HG02623 (cell line): Measurements from ENCODE around the gene CDK5R1.

Experiments used
- ATAC-seq: cut with Tn5 transposase; IDR thresholded peaks from one replicate; pipeline ENCODE4 v1.9.1; 2021; ENCODE audit warnings: moderate library complexity; ENCODE audit not compliant: unreplicated experiment

The CDK5R1 gene

GRCh38 chr17:32470405-32471167 lies 16.2 kb upstream of the CDK5R1 start:
- no peak for ATAC-seq

- no peak for ATAC-seq
These were observed 15.1 kb upstream of the CDK5R1 start for GRCh38 chr17:32471652-32472051.

- no peak for ATAC-seq
These were observed 11.5 kb upstream of the CDK5R1 start for GRCh38 chr17:32475258-32475657.

DNA sequence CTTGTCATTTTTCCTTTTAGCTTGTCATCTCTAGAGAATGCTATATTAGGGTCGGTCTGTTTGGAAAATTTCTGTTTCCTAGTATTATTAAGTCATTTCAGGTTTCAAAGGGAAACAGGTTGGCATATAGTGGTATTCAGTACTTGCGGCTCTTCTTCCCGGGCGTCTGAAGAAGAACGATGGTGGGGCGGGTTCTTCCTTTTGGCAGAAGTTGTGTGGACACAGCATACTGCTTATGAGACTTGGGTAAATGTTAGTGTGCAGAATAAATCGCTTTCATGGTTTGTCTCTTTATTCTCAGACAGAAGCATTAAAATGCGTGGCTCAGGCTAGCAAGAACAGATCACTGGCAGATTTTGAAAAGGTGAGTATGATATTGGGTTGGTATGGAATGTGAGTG lies 9.6 kb upstream of the CDK5R1 start:
- ATAC-seq: no peak

DNA sequence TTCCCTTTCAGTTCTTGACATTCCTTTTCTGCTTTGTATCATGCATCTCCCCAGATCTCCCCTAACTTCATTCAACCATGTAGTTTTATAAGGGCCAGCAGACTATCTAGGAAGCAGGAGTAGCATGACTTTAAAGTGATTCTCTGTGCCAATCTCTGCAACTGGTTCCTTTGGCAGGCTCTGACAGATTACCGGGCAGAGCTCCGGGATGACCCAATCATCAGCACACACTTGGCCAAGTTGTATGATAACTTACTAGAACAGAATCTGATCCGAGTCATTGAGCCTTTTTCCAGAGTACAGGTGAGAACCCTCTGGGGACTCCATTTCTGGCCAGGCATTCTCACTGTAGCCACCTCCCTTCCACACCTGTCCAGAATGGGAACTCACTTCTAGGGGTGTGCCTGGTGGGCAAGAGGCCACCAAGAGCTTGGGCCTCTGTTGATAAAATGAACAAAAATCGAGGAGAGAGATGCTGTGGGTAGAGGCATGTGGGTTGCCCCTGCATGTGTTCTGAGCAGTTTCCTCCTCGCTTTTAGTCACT lies 7.6 kb upstream of the CDK5R1 start:
- ATAC-seq: no peak

DNA sequence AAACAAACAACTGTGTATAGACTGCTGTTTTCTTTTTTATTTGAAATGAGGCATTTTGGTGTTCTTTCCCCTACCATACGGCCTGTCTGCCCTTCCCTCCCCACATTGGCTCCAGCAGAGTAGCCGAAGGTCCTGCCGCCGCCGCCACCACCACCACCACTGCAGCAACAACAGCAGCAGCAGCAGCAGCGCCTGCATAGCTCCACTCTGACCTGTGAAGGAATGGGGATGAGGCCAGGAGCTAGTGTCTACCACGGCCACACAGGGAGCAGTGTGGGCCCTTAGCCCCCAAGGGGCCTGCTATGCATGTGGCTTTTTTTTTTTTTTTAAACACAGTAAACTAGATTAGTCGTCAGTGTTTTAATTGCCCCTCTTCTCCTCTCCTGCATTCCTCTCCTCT lies 5.6 kb upstream of the CDK5R1 start:
- no peak for ATAC-seq

- ATAC-seq: no peak
These were observed 4.0 kb upstream of the CDK5R1 start for GRCh38 chr17:32482568-32483320.

DNA sequence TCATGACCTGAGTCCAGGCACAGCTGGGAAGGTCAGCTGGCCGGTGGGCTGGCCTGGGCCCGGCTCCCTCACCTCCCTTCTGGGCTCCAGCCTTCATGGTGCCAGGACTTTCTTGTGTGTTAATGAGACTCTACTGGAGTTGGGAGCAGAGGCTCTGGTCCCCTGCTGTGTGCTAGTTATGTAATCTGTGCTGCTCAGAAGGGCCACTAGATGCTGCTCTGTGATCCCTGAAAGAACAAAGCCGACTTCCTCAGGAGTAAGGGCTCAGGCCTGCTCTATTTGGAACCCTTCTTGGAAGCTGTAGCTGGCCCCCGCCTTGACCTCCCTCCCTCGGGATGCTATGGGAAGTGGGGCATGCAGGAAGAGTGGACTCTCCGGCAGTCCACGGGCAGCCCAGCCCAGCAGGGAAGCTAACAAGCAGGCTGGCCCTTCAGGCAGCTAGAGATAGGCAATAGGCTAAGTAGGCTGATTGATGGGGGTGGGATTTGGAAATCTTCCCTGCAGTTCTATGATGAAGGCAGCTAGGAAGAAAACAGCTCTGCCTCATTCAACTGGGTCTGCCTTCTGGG lies 3.3 kb upstream of the CDK5R1 start:
- no peak for ATAC-seq

GRCh38 chr17:32484041-32484461 lies 2.7 kb upstream of the CDK5R1 start:
- no peak for ATAC-seq

DNA sequence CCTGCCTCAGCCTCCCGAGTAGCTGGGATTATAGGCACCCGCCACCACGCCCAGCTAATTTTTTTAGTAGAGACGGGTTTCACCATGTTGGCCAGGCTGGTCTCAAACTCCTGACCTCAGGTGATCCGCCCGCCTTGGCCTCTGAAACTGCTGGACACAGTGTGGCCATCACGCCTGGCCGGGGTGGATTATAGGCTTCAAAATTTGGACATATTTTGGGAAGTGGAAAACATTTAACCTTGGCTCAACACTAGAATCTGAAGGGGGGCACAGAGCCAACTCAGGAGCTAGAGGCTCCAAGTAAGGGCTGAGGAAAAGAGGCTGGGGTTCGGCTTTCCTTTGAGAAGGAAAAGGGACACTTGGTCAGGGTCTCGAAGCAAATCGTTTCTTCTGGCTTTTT lies 2.2 kb upstream of the CDK5R1 start:
- ATAC-seq: no peak

- ATAC-seq: no peak
These were observed 1.3 kb upstream of the CDK5R1 start for GRCh38 chr17:32485261-32486110.

GRCh38 chr17:32486111-32486700 lies 587 bp upstream of the CDK5R1 start:
- ATAC-seq: peak; percentile 34

DNA sequence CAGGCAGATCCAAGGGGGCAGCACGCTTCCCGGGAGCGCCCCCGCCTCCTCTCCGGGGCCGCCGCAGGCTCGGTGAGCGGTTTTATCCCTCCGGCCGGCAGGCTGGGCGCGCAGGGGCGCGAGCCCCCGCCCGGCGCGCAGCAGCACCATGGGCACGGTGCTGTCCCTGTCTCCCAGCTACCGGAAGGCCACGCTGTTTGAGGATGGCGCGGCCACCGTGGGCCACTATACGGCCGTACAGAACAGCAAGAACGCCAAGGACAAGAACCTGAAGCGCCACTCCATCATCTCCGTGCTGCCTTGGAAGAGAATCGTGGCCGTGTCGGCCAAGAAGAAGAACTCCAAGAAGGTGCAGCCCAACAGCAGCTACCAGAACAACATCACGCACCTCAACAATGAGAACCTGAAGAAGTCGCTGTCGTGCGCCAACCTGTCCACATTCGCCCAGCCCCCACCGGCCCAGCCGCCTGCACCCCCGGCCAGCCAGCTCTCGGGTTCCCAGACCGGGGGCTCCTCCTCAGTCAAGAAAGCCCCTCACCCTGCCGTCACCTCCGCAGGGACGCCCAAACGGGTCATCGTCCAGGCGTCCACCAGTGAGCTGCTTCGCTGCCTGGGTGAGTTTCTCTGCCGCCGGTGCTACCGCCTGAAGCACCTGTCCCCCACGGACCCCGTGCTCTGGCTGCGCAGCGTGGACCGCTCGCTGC lies 832 bp downstream of the CDK5R1 start:
- ATAC-seq: peak; percentile 17

DNA sequence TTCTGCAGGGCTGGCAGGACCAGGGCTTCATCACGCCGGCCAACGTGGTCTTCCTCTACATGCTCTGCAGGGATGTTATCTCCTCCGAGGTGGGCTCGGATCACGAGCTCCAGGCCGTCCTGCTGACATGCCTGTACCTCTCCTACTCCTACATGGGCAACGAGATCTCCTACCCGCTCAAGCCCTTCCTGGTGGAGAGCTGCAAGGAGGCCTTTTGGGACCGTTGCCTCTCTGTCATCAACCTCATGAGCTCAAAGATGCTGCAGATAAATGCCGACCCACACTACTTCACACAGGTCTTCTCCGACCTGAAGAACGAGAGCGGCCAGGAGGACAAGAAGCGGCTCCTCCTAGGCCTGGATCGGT lies 1.4 kb downstream of the CDK5R1 start:
- no peak for ATAC-seq

DNA sequence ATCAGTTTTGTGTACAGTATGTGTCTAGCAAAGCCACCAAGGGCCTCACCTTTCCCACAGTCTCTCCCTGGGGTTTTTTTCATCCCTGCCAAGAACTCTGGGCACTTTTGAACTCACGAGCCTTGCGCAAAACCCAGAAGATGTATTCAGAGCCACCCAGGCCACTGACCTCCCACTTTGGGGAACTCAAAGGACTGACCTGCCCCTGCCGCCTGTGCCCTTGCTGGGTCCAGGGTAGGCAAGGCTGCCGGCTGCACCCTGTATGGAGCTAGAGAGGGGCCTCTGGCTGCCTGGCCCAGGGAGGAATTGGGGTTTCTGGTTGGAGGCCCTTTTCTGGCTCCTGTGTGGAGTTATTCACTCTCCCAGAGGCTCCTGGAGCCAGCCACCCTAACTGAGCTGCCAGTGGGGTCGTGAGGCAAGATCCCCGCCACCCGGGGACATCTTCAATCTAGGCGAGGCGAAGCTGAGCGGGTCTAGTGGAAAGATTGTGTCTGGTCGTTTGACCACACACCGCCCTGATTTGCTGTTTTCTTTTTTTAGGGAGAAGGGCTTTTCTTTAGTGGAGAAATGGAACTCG lies 1.9 kb downstream of the CDK5R1 start:
- ATAC-seq: no peak

DNA sequence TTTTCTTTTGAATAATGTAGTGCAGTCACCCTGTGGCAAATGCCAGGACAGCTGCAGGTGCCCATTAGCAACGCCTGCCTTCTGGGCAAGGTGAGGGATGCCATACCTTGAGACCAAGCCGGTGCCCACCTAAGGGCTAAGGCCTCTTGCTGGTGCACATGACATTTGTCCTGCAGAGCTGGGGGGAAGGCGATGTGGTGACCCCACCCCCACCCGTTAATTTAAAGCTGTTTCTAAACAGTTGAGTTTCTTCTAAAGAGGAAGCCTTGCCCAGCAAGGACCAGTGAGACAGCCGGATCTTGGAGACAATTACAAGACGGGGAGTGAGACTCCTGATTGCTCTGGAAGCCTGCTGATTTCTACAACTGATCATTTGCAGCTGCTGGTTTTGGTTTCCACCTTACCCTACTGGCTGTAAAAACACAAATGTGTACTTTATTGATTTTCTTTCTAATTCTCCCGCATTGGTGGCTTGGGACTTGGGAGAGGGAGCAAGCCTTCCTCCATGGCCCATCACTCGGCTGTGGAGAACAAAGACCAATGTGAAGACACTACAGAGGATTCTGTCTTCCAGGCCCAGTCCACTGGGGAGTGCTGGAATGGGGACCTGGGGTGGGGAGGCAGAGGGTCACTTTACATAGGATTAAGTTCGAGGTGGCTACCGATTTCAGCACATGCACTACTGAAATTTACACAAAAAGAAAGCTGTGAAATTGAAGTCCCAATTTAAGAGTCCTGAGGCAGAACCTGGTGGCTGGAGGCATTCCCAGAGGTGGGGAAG lies 2.7 kb downstream of the CDK5R1 start:
- no peak for ATAC-seq

GRCh38 chr17:32490101-32490482 lies 3.3 kb downstream of the CDK5R1 start:
- ATAC-seq: no peak

GRCh38 chr17:32491371-32492263 lies 4.8 kb downstream of the CDK5R1 start:
- ATAC-seq: no peak
